ENCODE measurements around the gene RASEF.

DNA sequence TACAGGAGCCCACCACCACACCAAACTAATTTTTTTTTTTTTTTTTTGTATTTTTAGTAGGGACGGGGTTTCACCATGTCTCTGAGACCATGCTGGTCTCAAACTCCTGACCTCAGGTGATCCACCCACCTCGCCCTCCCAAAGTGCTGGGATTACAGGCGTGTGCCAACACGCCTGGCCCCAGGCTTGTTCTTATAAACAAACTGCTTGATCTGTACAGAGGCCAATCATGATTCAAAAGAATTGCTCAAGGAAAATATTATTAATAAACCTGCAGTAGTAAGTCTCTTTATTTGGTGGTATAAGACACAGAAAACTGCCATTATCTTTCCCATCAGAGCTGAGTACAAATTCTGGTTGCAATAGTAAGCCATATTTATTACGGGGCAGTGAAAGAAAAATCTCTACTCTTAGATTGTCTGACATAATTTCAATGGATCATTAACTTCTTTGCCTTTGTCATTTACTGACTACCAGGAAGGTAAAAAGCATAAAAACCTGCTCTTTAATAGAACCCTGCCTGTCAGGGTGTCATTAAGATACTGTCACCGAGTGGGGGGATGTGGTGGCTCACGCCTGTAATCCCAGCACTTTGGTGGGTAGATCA, 33.3 kb downstream of the RASEF start:
- TF ChIP-seq POLR2A (IDR thresholded peaks at IDR 0.05; ENCODE audit: low read depth, low read length): no peak
- no peak for TF ChIP-seq MAFK (IDR thresholded peaks at IDR 0.05; ENCODE audit: low read depth, low read length)
- no peak for TF ChIP-seq CTCF (conservative IDR thresholded peaks at IDR 0.05; ENCODE audit: low read depth, low read length)
- no peak for TF ChIP-seq RAD21 (IDR thresholded peaks at IDR 0.05; ENCODE audit: low read length)
- no peak for TF ChIP-seq NFE2L2 (IDR thresholded peaks at IDR 0.05; ENCODE audit: low read depth, low read length)
- no peak for TF ChIP-seq RFX5 (IDR thresholded peaks at IDR 0.05; ENCODE audit: low read depth, low read length)
